Measurements from ENCODE around the gene LMF1.

LMF1 gene

GRCh38 chr16:908526-909155 is 62.1 kb downstream of the LMF1 start:
- no peak for DNase-seq

- no peak for DNase-seq
These were observed 62.9 kb downstream of the LMF1 start for GRCh38 chr16:907842-908241.

- DNase-seq, result no peak
These were observed 63.4 kb downstream of the LMF1 start for GRCh38 chr16:907361-907760.

GRCh38 chr16:906296-906695 is 64.5 kb downstream of the LMF1 start:
- DNase-seq, result no peak

GRCh38 chr16:901715-902601 is 68.8 kb downstream of the LMF1 start:
- DNase-seq, result no peak

GRCh38 chr16:901149-901548 is 69.6 kb downstream of the LMF1 start:
- no peak for DNase-seq

- DNase-seq, result no peak
These were observed 70.6 kb downstream of the LMF1 start for GRCh38 chr16:900211-900610.

- DNase-seq, result no peak
These were observed 71.1 kb downstream of the LMF1 start for GRCh38 chr16:899683-900060.

- DNase-seq, result no peak
These were observed 71.8 kb downstream of the LMF1 start for GRCh38 chr16:898761-899682.

- no peak for DNase-seq
These were observed 72.6 kb downstream of the LMF1 start for GRCh38 chr16:898216-898615.

GRCh38 chr16:897701-898100 is 73.1 kb downstream of the LMF1 start:
- no peak for DNase-seq

- no peak for DNase-seq
These were observed 73.6 kb downstream of the LMF1 start for GRCh38 chr16:897200-897543.

GRCh38 chr16:896261-897199 is 74.3 kb downstream of the LMF1 start:
- DNase-seq, result no peak

- DNase-seq, result no peak
These were observed 75.4 kb downstream of the LMF1 start for GRCh38 chr16:895371-895770.

- DNase-seq, result no peak
These were observed 75.9 kb downstream of the LMF1 start for GRCh38 chr16:894841-895240.

GRCh38 chr16:894136-894535 is 76.6 kb downstream of the LMF1 start:
- DNase-seq, result no peak

- no peak for DNase-seq
These were observed 77.4 kb downstream of the LMF1 start for GRCh38 chr16:893360-893759.

- DNase-seq, result no peak
These were observed 78.1 kb downstream of the LMF1 start for GRCh38 chr16:892536-893255.

GRCh38 chr16:892006-892405 is 78.8 kb downstream of the LMF1 start:
- DNase-seq, result no peak

GRCh38 chr16:891353-891740 is 79.4 kb downstream of the LMF1 start:
- DNase-seq, result no peak

GRCh38 chr16:890716-891352 is 80.0 kb downstream of the LMF1 start:
- no peak for DNase-seq
